Thyroid gland (tissue), 4 donors: ENCODE results near the gene CNTROB. TPM values are rescaled to one million over a fixed set of nuclear protein-coding genes. Genes with fewer than 3 reads are reported as not detected.

Experiments used
- DNase-seq, 2 donors: peaks; one replicate each; pipeline ENCODE4 v3.0.0-alpha.2; 2019
- H3K27ac ChIP-seq, 3 donors: fragments of 200-600 bp; sonication (generic); 1 replicate in 2 of 3; 2 replicates in 1 of 3; pipeline ENCODE4 v1.5.1; 2016 to 2019; ENCODE audit warnings: mild to moderate bottlenecking in 1 of 3, moderate library complexity in 1 of 3
- H3K27me3 ChIP-seq: fragments of 200-600 bp; sonication (generic); one replicate; pipeline ENCODE4 v1.5.1; 2019
- H3K36me3 ChIP-seq, 2 donors: fragments of 200-600 bp; sonication (generic); one replicate each; pipeline ENCODE4 v1.5.1; 2016 to 2019
- H3K4me1 ChIP-seq, 2 donors: fragments of 200-600 bp; sonication (generic); one replicate each; pipeline ENCODE4 v1.5.1; 2017 to 2019
- H3K4me3 ChIP-seq, 3 donors: fragments of 200-600 bp; sonication (generic); replicated peaks in 1 of 3; 1 replicate in 2 of 3; 2 replicates in 1 of 3; pipeline ENCODE4 v1.5.1; 2016; ENCODE audit warnings: mild to moderate bottlenecking in 1 of 3
- H3K9me3 ChIP-seq: fragments of 200-600 bp; sonication (generic); one replicate; pipeline ENCODE4 v1.5.1; 2017
- CTCF ChIP-seq, 6 experiments: fragments of 200-600 bp in 3 of 6; fragments of 450-650 bp in 3 of 6; sonication (generic) in 3 of 6; IDR thresholded peaks; one replicate each; pipeline ENCODE4 v1.5.1; 2016 to 2019; ENCODE audit warnings: antibody characterized with exemption in 6 of 6, mild to moderate bottlenecking in 2 of 6, inconsistent platforms in 1 of 6, moderate library complexity in 1 of 6
- POLR2A ChIP-seq, 2 donors: fragments of 450-650 bp; IDR thresholded peaks; one replicate each; pipeline ENCODE4 v1.6.1; 2017; ENCODE audit warnings: antibody characterized with exemption in 2 of 2, mild to moderate bottlenecking in 2 of 2, moderate library complexity in 1 of 2
- WGBS, 2 donors: methylation state at CpG; one replicate each; pipeline ENCODE4 v1.1.5; 2017; 5-methylcytosine and 5-hydroxymethylcytosine counted together
- intact Hi-C: fragments of 100-400 bp; cut with DNase I; formaldehyde crosslinking; loops from one replicate; pipeline ENCODE4 v1.15.1; 2023
- total RNA-seq, 4 donors: library from RNA; depleted of rRNA; stranded (reverse); fragments of >200 nt; gene quantifications; one replicate each; pipeline ENCODE4 v1.2.3, GENCODE V29; 2016

The CNTROB gene
- total RNA-seq, 4 donors from 2014 or later = 21.0 to 35.9 (median 28.0) TPM

GRCh38 chr17:7910711-7911110, 21.3 kb upstream of the CNTROB start:
- DNase-seq = no peak
- TF ChIP-seq CTCF (IDR thresholded peaks at IDR 0.05) (no peak), POLR2A (IDR thresholded peaks at IDR 0.05) (no peak)
- Histone ChIP-seq H3K9me3 (no peaks in the 10 kb centered on the region), H3K36me3 (peaks cover 49 to 54% of the 10 kb centered on the region in 2 donors), H3K27ac (no peak overlapping the region), H3K27me3 (no peaks in the 10 kb centered on the region), H3K4me3 (no peak overlapping the region), H3K4me1 (peaks cover 3 to 7% of the 10 kb centered on the region in 2 donors)
- WGBS, 2 donors = 96 to 98% methylated on average over 13 of the region's 13 CpGs
- intact Hi-C loops = loop anchor here (5.0 kb wide), 1 partner anchor 82 kb away; no protein-coding TSS in a partner anchor

GRCh38 chr17:7911116-7911515, 20.9 kb upstream of the CNTROB start:
- intact Hi-C loops = loop anchor here (5.0 kb wide), 1 partner anchor 81 kb away; no protein-coding TSS in a partner anchor
- no peak overlapping the region for H3K27ac ChIP-seq
- no peaks in the 10 kb centered on the region for H3K27me3 ChIP-seq
- 69 to 72% methylated on average over 9 of the region's 9 CpGs for WGBS, 2 donors
- no peak for DNase-seq
- H3K36me3 ChIP-seq = peaks cover 46 to 50% of the 10 kb centered on the region in 2 donors
- TF ChIP-seq CTCF (IDR thresholded peaks at IDR 0.05) (no peak), POLR2A (IDR thresholded peaks at IDR 0.05) (no peak)
- H3K9me3 ChIP-seq = no peaks in the 10 kb centered on the region
- no peak overlapping the region for H3K4me3 ChIP-seq
- peaks cover 4 to 8% of the 10 kb centered on the region in 2 donors for H3K4me1 ChIP-seq

DNA sequence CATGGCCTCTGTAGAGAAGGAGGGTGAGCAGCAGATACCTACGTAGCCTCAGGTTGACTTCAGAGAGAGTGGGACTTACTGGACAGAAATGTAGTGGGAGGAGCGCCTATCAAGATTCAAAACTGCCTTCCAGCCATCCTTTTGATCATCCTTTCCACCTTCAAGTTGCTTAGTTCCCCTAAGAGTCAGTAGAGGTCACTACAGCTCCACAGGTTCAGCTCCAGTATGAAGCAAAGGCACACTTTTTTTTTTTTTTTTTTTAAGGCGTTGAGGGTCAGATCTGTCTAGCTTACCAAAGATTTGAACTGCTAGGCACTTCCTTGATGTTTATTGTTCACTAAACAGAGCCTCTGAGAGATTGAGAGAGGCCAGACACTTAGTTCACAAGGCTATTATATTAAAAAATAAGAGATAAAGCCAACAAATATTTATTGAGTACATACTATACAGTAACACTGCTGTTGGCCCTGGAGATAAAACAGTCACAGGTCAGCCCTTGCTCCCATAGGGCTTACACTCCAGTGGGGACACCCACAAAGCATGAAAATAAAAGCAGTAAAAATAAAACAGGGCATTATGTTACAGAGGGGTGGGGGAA, 19.0 kb upstream of the CNTROB start:
- peaks cover 11 to 17% of the 10 kb centered on the region in 2 donors for H3K4me1 ChIP-seq
- H3K27ac ChIP-seq = no peak overlapping the region
- H3K9me3 ChIP-seq = no peaks in the 10 kb centered on the region
- intact Hi-C loops = loop anchor here (5.0 kb wide), 1 partner anchor 79 kb away; no protein-coding TSS in a partner anchor
- peak in 1 of 2 donors; percentile 34 for DNase-seq
- H3K4me3 ChIP-seq = no peak overlapping the region
- peaks cover 28 to 36% of the 10 kb centered on the region in 2 donors for H3K36me3 ChIP-seq
- 49 to 53% methylated on average over 3 of the region's 3 CpGs for WGBS, 2 donors
- no peak for TF ChIP-seq POLR2A (IDR thresholded peaks at IDR 0.05)
- peak; percentile 24 to 85 (median 62) for TF ChIP-seq CTCF (IDR thresholded peaks at IDR 0.05)
- H3K27me3 ChIP-seq = no peaks in the 10 kb centered on the region

- peak; percentile 12 to 20 for DNase-seq
- Histone ChIP-seq H3K9me3 (no peaks in the 10 kb centered on the region), H3K27ac (peak overlapping the region; percentile 37 to 96 (median 74)), H3K4me3 (peak overlapping the region in 2 of 3 donors; percentile 38 to 50), H3K27me3 (no peaks in the 10 kb centered on the region), H3K4me1 (peaks cover 11 to 17% of the 10 kb centered on the region in 2 donors), H3K36me3 (peaks cover 15 to 19% of the 10 kb centered on the region in 2 donors)
- TF ChIP-seq CTCF (IDR thresholded peaks at IDR 0.05) = no peak
- WGBS, 2 donors = 5 to 6% methylated on average over 13 to 15 of the region's 15 CpGs
- intact Hi-C loops = no loop called here
Measured at GRCh38 chr17:7915179-7915610, 16.8 kb upstream of the CNTROB start.
